NCI-H446 (cell line): Measurements from ENCODE around the gene SULT1A1.
"Not testable (repeated sequence)": the region's sequence is repeated elsewhere in the genome, so short reads cannot be mapped to it uniquely, and the experiment has no call there.

Experiments used
- DNase-seq, 2 experiments: peaks; one replicate each; lab custom pipeline; 2025; lab: John Stamatoyannopoulos, UW

Gene SULT1A1

DNA sequence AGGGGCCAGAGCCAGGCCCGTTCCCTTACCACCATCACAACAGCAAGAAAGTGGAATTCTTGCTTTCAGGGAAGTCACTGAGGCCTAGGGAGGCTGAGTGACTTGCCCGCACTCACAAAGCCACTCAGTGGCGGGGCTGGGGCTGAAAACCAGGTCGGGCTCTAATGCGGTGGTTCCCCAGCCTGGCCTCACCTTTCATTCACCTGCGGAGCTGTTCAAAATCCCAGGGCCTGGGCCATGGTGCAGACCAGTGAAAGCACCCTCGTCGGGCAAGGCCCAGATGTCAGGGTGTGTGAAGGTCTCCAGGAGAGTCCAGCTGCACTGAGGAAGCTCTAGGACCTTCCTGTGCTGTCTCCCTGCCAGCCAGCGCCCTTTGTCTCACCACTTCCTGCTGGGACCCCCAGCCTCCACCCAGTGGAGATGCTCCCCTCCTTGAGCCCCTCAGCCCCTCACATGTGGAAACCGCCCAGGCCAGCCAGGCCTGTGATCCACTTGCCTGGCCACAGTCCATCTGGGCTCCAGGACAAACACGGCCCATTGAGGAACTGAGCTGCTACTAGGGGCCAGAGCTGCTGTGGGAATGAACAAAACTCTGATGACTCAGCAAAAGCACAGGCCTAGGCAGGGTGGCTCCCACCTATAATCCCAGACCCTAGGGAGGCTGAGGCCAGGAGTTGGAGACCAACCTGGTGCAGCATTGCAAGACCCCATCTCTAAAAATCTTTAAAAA, 812 bp downstream of the SULT1A1 start:
- not testable (repeated sequence) for DNase-seq

DNA sequence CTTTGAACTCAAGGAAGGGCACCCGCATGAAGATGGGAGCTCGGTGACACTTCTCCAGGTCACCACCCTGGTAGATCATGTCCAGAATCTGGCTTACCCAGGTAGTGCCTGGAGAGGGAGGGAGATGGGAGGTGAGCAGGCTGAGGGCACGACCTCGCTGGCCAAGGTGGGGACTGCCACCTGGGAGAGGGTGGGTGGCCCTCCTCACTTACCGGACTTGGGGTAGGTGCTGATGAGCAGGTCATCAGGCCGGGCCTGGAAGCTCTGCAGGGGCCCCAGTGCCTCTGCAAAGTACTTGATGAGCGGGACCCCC, 1.4 kb downstream of the SULT1A1 start:
- not testable (repeated sequence) for DNase-seq

DNA sequence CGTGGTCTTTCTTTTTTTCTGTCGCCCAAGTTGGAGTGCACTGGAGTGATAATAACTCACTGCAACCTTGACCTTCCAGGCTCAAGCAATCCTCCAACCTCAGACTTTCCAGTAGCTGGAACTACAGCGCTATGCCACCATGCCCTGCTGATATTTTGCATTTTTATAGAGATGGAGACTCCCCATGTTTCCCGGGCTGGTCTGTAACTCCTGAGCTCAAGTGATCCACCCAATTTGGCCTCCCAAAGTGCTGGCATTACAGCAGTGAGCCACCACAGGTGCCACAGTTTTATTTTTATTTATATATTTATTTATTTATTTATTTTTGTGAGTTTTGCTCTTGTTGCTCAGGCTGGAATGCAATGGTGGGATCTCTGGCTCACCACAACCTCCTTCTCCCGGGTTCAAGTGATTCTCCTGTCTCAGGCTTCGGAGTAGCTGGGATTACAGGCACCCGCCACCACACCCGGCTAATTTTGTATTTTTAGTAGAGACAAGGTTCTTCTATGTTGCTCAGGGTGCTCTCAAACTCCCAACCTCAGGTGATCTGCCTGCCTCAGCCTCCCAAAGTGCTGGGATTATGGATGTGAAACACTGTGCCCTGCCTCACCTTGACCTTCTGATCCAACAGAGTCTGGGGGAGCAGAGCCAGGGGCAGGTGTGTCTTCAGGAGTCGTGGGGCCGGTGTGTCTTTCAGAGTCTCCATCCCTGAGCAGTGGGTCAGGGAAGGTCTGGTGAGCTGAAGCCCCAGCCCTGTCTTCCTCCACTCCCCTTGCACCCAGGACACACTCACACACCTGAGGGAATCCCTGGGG, 2.0 kb downstream of the SULT1A1 start:
- not testable (repeated sequence) for DNase-seq

DNA sequence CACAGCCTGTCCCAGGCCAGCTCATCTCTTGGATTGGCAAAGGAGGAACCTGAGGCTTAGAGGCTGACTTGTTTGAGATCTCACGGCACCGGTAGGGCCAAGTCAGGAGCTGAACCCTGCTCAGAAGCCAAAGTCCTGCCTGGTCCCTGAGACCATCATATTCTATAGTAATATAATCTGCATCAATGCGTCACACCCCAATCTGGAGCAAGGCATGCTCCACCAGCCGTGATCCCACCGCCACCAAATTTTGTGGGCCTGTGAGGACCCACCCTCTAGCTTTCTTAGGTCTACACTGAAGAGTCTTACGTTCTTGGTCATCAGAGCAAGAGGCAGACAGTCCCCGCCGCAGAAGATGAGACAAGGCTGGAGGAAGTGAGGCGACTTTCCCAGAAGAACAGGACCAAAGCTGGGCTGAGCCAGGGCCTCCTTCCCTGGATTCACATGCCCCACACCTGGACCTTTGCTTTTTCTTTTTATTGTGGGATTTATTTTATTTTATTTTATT, 2.7 kb downstream of the SULT1A1 start:
- DNase-seq, result no peak

DNA sequence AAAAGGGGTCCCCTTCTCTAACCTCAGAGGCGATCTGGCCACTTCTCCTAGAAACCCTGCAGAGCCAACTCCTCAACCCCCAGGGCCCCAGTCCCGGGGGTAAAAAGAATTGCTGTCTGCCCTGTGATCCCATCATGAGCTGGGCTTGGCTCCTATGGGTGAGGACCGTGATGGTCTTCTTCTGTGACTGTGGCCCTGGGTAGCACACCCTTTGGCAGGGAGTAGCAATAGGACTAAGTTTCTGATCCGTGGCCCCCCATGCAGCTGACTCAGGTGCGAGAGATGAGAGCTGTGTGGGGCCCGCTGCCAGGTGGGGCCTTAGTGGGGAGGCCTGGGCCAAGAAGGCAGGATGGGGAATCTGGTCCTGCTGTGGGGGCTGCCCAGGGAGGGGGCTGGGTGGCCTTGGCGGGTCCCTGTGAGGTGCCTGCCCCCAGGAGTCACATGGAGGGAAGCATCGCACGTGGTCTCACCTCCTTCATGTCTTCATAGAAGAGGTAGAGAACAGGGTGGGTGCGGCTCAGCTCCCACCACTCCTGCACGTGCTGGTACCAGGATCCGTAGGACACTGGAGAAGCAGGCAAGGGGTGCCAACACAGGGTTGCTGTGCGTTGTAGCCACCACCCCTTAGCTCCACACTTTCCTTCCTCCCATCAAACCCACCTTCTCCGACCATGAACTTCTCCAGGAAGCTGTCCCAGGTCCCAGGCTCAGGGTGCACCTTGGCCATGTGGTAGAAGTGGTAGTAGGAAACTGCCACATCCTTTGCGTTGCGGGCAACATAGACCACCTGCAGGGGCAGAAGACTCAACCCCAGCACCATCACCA, 3.3 kb downstream of the SULT1A1 start:
- DNase-seq, result no peak

DNA sequence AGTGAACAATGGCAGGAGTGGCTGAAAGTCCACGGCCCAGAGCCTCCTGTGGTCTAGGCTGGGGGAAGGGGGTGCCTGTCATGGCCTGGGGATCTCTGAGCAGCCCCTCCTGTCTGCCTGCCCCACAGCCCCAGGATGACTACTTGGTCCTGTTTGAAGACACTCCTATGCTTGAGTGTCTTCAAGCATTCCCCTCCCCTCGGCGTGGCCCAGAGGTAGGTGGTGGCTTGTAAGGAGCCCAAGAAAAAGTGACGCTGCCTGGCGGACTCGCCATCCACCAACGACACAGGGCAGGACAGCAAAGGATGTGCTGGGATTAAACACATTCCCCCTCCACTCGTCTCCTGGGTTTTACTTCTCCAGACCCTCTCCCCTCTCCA, 5.7 kb downstream of the SULT1A1 start:
- no peak for DNase-seq

DNA sequence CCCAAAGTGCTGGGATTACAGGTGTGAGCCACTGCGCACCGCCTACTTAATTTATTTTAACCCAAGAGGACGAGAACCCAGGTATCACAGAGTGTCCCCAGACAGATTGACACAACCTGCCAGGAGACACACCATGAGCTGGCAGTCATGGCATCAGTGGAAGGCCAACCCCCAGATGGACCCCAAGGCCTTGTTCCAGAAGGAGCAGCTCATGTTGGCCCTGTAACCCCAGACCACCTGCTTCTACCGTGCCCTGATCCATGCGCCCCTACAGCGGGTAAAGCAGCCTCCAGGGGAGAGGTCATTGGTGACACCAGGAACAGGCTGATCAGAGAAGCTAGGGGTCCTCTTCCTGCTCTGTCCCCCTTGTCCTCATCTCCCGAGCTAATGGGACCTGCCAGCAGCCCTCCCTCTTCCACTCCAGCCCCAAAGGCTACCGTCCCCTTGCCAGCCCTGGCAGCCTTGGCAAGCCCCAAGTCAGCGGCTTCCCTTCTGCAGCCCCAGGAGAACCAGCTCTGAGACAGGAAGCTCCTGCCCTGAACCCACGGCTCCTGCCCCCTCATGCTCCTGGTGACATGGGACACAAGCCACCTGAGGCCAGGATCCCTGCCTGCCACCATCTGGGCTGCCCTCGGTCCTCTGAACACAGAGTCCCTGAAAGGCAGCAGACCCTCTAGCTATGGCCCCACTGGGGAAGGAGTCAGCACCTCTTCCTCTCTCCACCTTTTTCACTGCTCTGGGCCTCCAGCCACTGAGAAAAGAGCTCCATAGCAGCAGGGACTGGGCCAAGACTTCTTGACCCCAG, 6.3 kb downstream of the SULT1A1 start:
- DNase-seq, result no peak

DNA sequence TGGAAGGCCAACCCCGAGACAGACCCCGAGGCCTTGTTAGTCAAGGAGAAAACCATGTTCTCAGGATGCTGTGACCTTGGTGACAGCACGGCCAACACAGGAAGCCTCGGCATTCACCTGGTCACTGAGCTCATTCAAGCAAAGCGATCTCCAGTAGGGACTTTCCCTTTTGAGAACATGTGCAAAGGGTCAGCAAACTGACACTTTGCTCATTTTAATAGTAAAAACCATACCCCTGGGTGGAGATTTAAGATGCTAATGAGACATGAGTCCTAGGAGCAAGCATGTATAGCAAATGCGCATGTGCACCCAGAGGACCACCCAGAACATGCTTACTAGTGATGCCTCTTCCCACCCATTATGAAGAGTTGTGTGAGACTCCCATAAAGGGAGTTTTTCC, 7.3 kb downstream of the SULT1A1 start:
- DNase-seq, result no peak

DNA sequence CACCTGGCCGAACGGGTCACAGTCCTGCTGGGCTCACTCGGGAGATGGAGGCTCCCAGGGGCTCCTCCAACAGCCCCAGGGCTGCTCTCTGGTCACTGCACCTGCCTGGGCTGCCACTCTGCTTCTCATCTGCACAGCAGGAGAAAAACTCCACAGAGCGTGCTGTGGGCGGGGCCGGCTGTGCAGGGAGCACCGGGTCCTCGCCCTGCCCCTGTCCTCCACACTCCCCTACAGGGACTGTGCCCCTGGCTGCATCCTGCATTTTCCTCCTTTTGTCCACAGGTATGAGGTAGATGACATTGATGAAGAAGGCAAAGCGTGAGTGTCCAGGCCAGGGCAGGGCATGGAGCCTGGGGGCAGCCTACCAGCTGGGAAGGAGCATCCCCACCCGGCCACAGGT, 7.8 kb downstream of the SULT1A1 start:
- not testable (repeated sequence) for DNase-seq

DNA sequence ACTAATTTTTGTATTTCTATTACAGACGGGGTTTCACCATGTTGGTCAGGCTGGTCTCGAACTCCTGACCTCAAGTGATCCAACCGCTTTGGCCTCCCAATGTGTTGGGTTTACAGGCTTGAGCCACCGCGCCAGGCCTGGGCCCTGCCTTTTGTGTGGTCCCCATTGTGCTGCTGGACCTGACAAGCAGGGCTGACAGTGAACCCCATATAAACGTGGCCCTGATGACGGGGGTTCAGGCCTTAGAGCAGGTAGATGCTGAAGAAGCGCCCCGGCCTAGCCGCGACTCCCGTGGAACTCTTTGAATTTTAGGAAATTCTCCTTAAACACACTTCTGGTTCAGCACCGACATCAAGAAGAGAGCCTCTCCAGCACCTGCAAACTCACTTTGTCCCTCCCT, 8.3 kb downstream of the SULT1A1 start:
- not testable (repeated sequence) for DNase-seq

DNA sequence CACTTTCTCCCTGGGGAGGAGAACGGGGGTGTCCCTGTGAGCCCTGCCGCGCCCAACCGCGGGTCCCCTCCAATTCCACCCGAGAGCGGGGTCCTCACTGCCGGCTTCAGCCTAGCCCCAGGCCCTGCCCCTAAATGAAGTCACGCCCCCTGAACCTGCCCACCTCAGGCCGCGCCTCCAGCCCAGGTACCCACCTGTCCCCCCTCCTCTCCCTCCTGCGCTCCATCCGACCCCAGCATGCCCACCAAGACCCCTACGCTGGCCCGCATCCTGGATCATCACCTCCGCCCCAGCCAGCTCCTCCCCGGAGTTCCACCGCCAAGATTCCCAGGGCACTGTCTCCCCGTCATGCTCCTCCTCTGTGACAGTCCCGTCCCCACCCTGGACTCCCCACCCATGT, 8.9 kb downstream of the SULT1A1 start:
- DNase-seq, result not testable (repeated sequence)

DNA sequence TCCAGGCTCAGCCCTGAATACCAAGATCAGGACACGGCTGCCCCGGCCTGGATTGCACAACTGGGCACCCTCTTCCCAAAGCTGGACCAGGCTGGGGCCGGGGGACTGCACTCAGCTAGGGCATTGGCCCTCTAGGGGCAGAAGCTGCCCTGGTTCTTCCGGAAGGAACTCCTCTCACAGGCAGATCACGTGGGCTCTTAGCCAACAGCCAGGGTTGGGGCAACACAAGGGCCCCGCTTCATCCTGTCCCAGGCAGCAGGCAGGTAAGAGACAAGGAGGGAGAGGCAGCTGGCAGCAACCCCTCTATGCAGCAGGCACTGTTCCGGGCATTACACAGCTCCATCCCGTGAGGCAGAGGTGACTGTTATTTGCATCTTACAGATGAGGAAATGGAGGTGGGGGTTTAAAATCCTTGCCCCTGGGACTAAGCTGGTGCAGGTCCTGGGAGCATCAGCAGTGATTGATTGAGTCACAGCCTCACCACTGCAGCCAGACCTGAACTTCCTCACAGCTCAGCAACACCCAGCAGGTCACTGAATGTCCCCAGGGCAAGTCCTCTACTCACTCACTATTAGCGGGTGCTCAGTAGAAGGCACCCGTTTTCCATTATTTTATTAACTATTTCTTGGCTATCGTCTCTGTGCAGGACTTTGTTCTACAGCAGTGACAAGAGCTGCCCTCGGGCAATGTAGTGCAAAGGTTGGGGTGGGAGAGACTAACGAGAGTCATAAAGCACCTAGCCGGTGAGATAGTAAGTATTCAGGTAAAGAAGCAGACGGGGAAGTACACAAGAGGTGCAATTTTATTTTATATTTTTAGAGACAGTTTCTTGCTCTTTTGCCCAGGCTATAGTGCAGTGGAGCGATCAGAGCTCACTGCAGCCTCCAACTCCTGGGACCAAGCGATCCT, 10.2 kb downstream of the SULT1A1 start:
- not testable (repeated sequence) for DNase-seq

DNA sequence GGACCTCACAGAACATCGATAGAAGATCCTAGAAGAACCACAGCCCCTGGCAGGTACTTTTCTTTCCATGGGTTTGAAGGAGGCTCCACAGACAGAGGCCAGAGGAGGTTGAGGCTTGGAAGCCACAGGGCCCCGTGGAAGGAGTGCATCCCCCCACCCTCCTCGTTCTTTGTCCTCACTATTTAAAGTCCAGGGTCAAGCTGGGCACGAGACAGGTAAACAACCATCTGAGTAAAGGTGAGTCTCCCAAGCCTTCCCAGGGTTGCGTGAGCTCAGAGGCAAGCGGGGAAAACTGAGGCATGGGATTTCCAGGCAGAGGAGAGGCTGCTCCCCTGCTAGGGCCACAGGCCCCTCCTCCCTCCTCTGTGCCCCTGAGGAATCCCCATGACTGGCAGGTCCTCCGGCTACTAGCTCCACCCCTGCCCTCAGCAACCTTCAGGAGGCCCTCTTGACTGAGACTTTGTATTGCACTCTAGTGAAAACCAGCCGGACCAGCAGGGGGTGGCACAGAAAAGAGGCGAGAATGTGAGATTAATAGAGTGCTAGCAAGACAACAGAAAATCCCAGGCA, 12.1 kb downstream of the SULT1A1 start:
- no peak for DNase-seq

DNA sequence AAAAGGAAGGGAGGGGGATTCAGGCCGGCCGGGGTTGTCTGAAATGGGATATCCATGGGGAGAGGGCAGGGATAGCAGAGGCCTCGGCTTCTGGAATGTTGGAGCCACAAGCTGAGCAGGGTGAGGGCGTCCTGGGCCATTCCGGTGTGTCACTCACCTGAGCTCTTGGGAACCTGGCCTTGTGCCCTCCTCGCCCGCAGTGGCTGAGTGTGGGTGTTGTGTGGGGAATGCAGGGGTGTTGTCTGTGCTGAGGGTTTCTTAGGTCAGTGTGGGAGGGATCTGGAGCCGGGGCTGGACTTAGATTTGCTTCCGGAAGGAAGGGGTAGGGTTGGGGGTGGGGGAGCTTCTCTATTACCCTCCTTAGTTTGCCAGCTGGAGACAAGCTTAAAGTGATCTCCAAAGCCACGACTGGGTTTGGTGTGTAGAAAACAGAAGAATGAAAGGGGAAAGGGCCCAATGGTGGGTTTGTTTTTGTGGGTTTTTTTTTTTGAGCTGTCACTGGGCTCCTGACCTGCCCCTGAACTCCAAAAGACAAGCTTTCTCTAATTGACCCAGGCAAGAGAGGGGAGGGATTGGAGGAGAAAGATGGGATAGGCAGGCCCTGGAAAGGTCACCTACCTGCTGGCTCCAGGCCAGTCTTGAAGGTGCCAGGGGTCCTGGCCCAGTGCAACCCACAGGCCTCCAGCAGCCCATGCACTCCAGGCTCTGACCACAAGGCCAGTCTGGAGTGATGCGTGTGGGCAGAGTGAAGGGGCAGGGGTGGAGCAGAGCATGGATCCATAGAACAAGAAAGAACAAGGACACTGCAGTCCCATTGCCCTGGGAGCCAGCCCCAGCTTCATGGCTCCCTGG, 12.8 kb downstream of the SULT1A1 start, which contains the start of gene SULT1A2:
Gene SULT1A2 (minus strand): TSS at position 211 of the 852 bp plus-strand sequence. CDS start 1,120 bp downstream, outside the sequence.
- no peak for DNase-seq

DNA sequence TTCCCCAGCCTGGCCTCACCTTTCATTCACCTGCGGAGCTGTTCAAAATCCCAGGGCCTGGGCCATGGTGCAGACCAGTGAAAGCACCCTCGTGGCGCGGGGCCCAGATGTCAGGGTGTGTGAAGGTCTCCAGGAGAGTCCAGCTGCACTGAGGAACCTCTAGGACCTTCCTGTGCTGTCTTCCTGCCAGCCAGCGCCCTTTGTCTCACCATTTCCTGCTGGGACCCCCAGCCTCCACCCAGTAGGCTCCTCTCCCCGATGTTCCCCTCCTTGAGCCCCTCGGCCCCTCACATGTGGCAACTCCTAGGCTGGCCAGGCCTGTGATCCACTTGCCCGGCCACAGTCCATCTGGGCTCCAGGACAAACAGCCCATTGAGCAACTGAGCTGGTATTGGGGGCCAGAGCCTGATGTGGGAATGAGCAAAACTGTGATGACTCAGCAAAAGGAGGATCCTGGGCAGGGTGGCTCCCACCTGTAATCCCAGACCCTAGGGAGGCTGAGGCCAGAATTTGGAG, 13.7 kb downstream of the SULT1A1 start:
- DNase-seq, result no peak

DNA sequence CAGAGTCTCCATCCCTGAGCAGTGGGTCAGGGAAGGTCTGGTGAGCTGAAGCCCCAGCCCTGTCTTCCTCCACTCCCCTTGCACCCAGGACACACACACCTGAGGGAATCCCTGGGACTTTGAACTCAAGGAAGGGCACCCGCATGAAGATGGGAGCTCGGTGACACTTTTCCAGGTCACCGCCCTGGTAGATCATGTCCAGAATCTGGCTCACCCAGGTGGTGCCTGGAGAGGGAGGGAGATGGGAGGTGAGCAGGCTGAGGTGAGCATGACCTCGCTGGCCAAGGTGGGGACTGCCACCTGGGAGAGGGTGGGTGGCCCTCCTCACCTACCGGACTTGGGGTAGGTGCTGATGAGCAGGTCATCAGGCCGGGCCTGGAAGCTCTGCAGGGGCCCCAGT, 14.4 kb downstream of the SULT1A1 start:
- not testable (repeated sequence) for DNase-seq

DNA sequence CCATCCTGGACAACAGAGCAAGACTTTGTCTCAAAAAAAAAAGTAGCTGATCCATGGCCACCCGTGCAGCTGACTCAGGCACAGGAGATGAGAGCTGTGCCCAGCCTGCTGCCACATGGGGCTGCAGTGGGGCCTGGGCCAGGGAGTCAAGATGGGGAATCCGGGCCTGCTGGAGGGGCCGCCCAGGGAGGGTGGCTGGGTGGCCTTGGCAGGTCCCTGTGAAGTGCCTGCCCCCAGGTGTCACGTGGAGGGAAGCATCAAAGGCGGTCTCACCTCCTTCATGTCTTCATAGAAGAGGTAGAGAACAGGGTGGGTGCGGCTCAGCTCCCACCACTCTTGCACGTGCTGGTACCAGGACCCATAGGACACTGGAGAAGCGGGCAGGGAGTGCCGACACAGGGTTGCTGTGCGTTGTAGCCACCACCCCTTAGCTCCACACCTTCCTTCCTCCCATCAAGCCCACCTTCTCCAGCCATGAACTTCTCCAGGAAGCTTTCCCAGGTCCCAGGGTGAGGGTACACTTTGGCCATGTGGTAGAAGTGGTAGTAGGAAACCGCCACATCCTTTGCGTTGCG, 16.8 kb downstream of the SULT1A1 start:
- no peak for DNase-seq

DNA sequence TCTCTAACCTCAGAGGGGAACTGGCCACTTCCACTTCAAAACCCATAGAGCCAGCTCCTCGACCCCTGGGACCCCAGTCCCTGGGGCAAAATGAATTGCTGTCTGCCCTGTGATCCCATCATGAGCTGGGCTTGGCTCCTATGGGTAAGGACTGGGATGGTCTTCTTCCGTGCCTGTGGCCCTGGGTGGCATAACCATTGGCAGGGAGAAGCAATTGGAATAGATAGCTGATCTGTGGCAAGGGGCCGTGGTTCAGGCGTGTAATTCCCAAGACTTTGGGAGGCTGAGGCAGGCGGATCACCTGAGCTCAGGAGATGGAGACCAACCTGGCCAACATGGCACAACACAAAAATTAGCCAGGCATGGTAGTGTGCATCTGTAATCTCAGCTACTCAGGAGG, 17.3 kb downstream of the SULT1A1 start:
- DNase-seq, result no peak

DNA sequence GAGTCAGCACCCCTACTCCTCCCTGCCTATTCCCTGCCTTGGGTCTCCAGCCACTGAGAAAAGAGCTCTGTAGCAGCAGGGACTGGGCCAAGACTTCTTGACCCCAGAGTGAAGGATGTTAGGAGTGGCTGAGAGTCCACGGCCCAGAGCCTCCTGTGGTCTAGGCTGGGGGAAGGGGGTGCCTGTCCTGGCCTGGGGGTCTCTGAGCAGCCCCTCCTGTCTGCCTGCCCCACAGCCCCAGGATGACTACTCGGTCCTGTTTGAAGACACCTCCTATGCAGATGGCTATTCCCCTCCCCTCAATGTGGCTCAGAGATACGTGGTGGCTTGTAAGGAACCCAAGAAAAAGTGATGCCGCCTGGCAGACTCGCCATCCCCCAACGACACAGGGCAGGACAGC, 18.5 kb downstream of the SULT1A1 start:
- no peak for DNase-seq
